ENCODE results near the gene ATP2B2.

- TF ChIP-seq POLR2A (IDR thresholded peaks at IDR 0.05): no peak
- no peak for TF ChIP-seq CTCF (IDR thresholded peaks at IDR 0.05)
These were observed 22.6 kb downstream of the ATP2B2 start for GRCh38 chr3:10482631-10483363.
